TTC549 (cell line): ENCODE data around the gene CTNNA2.

ENCODE experiments used
- FAIRE-seq: peaks from 2 replicates; lab custom pipeline; 2012; peaks lifted over from hg19 to GRCh38; lab: Jason Lieb, UNC

The CTNNA2 gene

DNA sequence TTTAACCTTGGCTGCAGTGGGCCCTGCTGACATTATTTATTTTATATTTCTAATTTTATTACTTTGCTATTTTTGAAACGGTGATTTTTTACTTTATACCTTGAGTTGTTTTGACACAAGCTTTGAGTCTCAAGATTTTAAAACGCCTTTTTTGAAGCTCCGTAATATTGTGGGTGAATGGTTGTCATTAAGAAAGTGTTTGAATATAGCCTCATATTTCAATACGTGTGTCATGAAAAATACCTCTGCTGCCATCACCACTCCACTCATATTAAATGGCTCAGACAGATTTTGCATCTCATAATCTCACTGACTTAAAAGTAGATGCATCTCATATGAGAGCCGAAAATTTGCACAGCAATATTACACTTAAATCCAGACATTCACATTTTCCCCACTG lies 106.6 kb downstream of the CTNNA2 start:
- no peak for FAIRE-seq

DNA sequence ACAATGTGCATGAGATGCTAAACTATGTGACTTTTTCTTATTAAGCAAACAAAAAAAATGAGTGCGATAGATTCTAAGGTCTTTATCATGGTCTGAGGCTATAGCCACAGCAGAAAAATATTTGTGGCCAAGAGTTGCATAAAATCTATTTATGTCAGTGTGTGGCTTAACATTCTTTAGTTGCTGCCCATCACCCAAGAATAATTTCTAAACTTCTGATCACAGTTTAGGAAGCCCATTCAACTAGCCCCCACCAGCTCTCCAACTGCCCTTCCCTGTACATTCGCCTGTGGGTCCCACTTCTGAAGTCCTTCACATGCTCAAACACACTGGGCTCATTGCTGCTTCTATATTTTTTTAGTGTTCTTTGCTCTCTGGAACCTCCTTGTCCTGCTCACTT lies 107.1 kb downstream of the CTNNA2 start:
- FAIRE-seq = no peak

DNA sequence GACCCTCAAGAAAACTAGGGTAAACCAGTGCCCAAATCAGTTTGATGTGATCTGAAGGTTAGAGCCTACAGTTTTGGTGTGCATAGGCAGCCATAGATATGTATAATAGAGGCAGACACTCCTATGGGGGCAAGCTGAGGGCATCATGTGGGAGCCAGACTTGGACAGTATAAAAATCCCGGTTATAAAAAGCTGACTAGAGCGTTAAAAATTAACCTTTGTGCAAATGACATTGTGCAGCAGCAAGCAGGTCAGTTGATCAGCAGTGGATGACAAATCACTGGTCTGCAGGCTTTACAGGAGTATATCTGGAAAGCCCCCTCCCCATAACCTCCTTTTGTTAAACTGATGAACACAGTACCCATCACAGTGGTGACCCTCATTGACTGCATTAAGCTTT lies 107.8 kb downstream of the CTNNA2 start:
- no peak for FAIRE-seq

DNA sequence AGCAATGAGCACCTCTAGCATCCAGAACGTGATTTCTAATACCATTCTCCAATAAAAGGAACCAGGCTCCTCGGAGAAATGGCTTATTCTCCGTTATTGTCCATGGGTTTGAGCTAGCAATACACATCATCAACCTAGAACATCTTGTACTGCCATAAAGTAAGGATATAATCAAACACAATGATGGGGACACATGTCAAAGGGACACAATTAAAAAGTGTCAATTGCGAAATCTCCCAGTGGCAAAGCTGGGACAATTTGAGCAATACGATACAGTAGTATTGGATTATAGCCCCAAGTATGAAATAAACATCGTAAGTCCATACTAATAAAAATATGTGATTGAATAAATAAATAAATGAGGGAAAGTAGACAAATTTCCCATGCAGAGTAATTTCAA lies 108.4 kb downstream of the CTNNA2 start:
- FAIRE-seq = no peak

DNA sequence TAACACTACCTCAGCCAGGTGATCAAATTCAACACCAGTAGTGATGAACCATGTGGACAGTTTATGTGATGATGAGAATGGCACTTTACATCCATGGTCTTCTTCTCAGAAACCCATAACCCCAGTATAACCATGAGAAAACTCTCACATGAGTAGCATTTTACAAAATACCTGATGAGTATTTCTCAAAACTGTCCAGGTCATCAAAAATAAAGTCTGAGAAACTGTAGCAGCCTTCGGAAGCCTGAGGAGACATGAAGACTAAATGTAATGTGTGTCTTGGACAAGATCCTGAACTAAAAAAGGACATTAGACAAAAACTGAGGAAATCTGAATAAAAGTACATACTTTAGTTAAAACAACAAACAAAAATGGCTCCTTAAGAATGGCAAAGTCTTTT lies 108.9 kb downstream of the CTNNA2 start:
- no peak for FAIRE-seq

DNA sequence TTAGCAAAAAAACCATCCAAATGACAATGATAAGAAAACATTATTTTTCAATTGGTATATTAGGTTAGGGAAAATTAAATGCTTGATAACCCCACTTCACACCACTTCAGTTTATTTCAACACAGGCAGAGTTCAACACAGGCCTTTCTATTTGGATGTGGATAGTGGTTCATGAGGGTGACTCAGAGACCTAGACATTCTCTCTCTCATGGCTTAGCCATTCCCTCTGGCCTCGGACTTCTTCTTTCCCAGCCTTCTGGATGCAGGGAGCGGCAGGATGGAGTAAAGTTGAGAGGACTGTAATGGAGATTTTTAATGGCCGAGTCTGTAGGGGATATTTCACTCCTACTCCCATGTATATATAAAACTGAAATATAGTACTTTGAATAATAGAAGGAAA lies 109.7 kb downstream of the CTNNA2 start:
- FAIRE-seq = no peak

DNA sequence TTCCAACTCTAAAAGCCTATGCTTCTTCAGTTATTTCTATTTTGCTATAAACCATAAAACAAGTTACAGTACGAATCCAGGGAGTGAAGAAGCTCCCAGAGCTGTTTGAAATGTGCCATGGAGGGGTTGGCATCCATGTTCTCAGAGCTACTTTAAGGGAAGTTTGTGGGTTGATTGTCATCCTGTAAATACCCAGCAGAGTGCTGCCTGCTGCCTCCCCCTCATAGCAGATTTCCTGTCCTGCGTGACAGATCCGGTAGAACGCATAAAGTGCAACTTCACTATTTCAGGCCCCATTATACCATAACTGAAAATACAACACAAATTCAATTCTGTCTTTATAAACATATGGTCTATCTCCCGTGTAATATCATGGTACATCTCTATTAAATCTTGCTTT lies 114.4 kb downstream of the CTNNA2 start:
- FAIRE-seq = no peak

DNA sequence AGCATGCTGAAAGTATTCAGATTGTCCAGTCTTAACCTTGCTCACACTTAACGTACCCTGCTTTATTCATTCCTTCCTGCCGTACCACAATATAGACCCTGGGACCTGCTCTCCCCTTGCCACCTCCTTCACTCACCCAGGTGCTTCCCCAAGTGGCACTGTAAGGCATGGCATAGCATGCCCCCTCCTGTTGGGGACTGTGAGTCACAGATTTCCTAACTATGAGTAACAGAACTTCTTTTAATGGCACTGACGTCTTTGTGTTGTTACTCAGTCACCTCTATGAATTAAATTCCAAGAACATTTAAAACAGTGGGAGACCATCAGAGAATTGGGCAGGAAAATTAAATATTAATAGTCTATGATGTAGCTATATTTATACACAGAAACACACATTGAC lies 117.2 kb downstream of the CTNNA2 start:
- FAIRE-seq = no peak

DNA sequence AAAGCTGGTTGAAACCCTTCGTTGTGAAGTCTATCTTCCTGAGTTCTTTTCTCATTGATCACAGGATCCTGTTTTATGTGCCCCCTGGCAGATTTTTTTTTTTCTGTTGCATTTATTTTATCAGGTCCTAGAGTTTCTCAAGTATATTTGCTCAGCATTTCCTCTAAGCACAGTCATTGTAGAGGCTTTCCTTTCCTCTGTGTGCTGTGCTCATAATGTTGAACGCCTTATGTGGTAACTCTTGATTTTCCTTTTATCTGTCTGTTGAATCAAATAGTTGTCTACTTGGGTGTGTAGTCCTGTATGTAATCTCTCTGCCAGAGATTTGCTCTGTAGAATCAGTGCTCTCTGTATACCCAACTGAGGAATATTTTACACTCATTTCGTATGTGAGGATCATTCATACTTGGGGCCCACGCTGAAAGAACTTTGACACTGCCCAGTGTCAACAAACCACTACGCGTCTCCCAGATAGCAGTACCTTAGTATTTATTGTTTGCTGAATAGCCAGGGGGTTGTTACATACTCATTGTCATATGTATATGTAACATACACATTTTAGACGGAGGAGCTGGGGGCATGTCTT lies 118.2 kb downstream of the CTNNA2 start:
- FAIRE-seq = no peak

DNA sequence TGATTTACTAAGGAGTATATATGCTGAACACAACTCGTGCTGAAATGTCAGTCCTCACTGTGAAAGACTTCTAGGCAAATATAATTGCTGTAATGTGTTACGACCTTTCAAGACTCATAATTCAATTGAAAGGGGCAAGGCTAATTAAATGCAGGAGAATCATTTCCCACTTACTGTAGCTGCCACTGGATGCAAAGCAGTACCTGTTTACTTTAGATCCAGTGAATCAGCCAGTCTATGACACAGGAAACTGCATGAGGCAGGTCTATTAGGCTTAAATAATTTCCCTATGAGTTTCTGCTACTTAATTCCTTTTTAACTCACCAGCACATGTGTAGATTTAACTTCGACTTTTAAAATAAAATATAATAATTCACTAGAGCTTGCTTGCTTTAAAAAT lies 125.6 kb downstream of the CTNNA2 start:
- no peak for FAIRE-seq

DNA sequence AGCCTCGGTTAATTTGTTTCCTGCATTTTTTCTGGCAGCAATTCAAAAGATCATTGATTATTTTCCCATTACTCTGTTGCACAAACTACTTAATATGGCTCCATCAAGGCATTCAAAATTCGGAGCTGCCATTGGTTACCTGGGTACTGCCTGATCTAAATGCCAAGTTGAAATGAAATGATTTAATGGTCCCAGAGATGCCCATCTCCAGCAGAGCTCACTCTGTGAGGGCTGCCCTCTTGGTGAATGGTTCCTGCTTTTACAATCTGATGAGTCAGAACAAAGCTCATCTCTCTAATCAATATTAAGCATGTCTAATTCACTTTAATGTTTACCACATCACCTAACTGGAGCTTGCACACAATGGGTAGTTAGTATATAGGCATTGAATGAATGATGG lies 126.1 kb downstream of the CTNNA2 start:
- FAIRE-seq = no peak

DNA sequence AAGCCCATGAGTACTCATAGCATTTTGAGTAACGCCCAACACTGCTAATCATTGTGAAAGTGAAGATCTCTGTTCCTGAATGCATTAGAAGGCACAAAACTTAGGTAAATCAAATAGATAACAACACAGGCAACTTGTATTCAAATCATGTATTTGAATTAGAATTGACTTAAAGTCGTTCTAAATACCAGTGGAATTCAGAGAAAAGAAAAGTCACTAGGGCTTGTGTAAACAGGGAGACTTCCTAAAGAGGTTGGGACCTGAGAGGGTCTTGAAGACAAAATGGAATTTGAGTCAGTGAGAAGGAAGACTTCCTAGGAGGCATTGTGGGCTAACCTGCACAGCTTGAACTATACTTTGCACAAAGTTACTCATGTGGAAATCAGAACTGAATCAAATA lies 127.2 kb downstream of the CTNNA2 start:
- no peak for FAIRE-seq

DNA sequence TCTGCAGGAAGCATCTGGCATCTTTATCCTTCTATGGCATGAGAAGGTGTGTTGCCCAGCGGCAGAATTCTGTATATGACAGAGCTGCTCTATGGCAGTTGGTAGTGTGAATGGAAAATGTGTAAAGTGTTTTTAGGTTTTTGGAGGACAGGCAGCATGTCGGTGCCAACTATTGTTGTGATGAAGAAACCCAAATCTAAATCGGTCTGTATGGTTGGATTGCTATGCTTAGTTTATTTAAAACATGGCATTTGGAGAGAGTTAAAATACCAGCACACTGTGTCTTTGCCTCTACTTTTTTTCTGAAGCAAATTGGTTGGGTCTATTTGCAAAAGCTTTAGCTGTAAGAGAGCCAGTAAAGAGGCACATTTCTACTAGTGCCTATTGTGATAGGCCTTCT lies 136.7 kb downstream of the CTNNA2 start:
- FAIRE-seq = no peak

DNA sequence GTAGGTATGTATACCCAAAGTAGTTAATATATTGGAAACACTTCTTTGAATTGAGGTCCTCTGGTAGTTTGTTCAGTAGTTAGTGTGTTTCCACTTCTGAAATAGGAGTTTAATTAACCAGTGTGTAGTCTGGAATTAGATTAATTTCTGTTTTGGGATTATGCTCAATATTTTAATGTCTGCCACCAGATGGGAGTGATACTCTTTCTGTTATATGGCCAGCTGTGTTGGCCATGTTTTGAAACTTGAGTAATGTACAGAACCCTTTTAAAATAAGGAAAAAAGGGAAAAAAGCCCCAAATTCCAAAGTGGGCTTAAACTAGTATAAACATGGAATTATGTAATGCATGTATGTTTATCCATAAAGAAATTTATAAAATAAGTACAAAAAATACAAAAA lies 147.7 kb downstream of the CTNNA2 start:
- no peak for FAIRE-seq

DNA sequence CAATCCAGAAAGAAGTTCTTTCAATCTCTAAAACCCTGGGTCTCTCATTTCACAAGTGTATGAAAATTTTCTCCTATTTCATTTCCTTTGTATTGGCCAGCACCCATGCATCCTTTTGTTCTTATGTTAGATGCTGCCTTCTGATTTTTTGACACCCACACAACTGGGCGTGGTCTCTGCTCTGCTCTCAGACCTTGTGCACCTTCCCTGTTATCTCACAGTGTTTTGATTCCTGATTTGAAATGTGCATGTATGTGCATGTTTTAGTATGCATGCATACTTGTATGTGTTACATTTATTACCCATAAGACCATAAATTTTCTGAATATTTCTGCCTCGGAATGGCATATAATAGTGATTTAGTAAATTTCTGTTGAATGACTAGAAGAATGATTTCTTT lies 152.2 kb downstream of the CTNNA2 start:
- no peak for FAIRE-seq

DNA sequence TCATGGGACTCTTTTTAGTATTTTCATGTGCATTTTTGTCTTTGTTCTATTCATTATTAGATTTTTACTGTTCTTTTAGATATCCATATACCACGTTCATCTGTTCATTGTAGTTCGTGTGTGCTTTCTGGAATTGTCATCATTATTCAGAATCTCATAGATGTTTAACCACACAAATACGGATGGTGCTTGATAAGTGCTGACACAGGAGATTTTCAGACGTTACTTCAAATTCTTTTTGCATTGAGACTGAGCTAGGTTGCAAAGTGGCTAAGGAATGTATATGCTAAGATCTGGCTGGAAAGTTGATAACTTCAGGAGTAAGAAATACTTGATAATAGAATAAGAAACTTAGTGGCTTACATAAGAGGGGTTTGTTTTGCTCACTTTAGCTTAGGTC lies 153.6 kb downstream of the CTNNA2 start:
- FAIRE-seq = no peak

DNA sequence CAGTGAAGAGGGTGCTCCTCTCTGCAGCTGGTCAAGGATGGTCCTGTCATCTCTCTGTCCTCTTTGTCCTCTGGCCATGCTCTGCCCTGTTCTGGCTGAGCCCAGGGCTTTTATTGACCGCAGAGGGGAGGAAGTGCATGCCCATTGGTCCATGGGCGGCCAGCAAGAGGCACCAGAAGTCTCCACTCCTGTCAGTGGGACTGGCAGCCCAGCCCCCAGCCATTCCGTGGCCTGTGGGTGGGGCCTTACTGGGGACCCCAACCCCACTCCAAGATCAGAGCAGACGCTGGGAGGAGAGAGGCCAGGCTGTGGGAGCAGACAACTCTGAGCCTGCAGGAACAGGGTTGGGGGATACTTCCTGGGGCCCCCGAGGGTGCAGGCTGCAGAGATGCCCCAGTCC lies 156.9 kb downstream of the CTNNA2 start:
- no peak for FAIRE-seq

DNA sequence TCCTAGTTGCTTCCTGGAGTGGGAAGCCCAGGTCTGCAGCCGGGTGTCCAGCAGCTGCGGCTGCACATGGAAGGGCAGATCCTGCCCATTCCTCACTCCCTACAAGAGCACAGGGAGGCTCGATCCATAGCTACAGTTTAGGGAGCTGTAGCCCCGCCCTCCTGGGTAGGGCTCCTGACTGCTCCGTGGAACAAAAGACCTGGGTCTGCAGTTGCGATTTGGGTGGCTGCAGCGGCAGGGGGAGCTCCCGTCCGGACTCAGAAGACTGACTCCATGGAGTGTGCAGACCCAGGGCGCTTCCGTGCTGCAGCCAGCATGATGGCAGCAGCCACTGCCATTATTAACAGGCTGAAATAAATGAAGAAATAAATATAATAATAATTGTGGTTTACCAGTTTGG lies 157.3 kb downstream of the CTNNA2 start:
- FAIRE-seq = no peak

DNA sequence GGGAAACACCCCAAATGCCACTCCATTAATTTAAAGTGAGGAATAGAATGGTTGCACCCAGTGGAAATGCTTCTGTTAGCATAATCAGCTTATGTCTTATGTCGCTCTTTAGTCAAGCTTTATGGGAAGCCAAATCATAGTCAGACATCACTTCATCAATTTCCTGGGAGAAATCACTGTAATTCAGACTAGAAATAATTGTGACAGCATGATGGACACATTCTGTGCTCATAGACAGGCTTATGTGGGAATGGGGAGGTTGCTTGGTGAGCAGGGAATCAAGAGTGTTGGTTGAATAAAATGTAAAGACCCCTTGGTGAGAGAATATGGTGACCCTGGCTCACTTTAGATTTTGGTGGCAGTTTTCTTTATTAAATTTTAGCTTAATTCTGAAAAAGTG lies 174.0 kb downstream of the CTNNA2 start:
- FAIRE-seq = no peak

DNA sequence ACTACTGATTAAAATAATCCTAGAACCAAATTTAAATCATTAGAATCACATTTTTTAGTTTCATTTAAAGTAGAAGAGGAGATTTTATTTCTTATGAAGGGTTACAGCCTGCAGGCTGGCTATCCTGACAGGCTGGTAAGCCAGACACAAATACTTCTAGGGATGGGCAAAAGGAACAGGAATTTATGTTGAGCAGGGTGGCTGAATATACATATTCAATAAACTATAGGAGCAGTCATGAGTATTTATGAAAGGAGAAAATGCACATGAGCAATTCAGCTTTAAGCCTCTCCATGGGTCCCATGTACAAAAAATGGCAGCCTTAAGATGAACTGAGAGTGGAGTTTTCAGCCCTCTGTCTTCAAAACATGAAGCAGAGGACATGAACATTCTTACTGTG lies 182.4 kb downstream of the CTNNA2 start:
- FAIRE-seq = no peak

DNA sequence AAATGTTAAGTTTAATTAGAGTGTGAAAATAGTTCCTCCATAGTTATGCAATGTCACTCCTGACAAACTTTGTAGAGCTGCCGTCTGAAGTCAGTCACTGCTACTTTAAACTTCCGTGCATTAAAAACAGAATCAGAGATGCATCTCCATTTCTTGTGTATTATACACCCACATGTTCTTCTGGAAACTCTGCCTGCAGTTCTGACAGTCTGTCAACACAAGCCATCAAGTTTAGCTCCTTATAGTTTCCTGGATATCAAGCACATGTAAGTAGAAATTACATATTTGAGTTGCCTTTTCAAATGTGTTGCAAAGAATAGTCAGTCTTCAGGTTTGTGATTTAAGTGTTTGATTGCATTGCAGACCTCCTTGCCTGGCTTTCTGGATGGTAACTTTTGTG lies 184.3 kb downstream of the CTNNA2 start:
- FAIRE-seq = no peak

DNA sequence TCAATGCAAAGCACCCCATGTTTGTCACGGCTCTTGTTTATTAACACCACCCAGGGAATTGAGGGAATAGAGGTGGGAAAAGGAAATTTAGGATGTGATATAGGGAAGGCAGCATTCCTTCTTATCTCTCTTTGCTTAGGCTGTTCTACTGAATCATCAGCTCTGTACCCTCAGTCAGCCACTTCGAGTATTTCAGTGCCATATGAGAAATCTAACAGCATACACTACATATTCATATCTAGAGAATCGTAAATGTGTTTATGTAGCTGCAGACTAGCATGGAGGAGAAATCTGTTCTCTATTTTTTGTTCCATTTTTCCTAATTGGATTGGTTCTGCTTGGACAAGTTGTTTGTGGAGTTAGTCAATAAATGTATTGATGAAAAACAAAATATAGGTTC lies 187.8 kb downstream of the CTNNA2 start:
- no peak for FAIRE-seq

DNA sequence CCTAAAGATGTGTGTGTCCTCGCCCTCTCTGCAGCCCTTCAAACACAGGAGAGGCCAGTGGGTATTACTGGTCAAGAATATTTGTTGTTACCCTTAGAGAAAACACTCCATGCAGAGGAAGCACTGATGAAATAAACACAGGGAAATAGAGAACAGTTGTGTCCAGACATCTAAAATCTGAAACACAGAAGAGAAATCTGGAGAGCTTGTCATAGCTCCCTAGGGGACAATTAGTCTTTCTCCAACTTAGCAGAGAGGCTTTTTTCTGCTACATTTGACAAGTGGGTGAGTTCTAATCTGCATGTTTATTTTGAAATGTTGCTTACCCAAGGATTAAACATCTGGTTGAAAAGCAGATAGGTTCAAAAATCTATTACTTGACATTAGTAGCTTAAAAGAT lies 190.1 kb downstream of the CTNNA2 start:
- no peak for FAIRE-seq

DNA sequence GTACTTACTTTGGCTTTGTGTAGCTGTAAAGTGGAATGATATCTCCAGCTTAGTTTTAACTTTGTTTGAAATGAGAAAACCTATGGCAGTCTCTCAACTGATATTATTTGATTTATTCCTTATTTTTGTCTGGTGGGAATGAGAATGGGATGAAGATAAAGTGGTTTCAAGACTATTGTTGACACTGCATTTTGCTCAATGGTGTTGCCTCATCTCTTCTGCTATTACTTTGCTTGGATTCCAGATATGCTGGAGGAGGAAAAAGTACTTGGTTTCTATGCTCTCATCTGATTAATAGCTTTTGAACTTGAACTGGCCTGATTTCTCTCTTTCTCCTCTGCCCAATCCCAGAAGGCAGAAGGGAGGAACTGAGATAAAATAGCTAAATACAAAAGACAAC lies 198.2 kb downstream of the CTNNA2 start:
- FAIRE-seq = no peak

DNA sequence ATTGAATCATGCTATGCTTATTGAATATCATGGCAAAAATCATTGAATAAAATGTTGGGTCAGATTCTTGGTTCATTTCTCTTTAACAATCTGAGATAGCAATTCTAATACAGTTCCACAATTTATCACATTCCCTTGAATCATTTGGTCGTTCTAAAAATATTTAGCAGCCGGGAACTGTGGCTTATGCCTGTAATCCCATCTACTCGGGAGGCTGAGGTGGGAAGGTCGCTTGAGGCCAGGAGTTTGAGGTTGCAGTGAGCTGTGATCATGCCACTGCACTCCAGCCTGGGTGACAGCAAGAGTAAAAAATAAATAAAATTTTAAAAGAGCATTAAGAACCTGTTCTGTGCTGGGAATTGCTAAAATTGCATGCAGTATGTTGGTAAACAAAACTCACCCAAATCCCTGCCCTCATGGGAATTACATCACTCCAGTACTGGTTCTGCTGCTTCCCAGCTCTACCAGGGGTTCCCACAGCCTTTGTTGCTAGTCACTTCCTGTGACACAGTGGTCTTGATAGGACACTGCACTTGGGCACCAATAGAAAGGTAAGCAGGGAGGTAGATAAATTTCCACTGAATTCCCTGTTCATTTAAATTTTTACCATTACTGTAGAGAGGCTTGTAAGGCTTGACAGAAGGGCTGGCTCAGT lies 200.4 kb downstream of the CTNNA2 start:
- FAIRE-seq = no peak
